GM11168 (cell line): ENCODE results near the gene CD68.

Experiments
- in situ Hi-C: fragments of 300-500 bp; cut with MboI; formaldehyde crosslinking; loops from one replicate; pipeline ENCODE4 v1.12.0; 2022; ENCODE audit warnings: low sequenced_read_pairs; ENCODE audit not compliant: unreplicated experiment

Gene CD68

GRCh38 chr17:7558544-7559319 lies 20.7 kb upstream of the CD68 start, which contains the start of gene TNFSF13:
Gene TNFSF13, plus strand, starts transcription at chr17:7558750. Its CDS starts 290 bp downstream, at chr17:7559040.
- in situ Hi-C loops: no loop called here

- in situ Hi-C loops: no loop called here
Observed at GRCh38 chr17:7559320-7560171, 19.9 kb upstream of the CD68 start.

- in situ Hi-C loops: no loop called here
Observed at GRCh38 chr17:7560172-7561027, 19.0 kb upstream of the CD68 start.

GRCh38 chr17:7561028-7561575 lies 18.3 kb upstream of the CD68 start:
- in situ Hi-C loops: no loop called here

- in situ Hi-C loops: no loop called here
Observed at GRCh38 chr17:7561589-7562207, 17.7 kb upstream of the CD68 start, which contains the start of gene SENP3. Gene SENP3, plus strand, starts transcription at chr17:7561919. Its CDS starts 1,158 bp downstream, at chr17:7563077.

- in situ Hi-C loops: no loop called here
Observed at GRCh38 chr17:7562208-7562605, 17.2 kb upstream of the CD68 start.

GRCh38 chr17:7563115-7563869 lies 16.1 kb upstream of the CD68 start:
- in situ Hi-C loops: no loop called here

- in situ Hi-C loops: no loop called here
Observed at GRCh38 chr17:7569571-7569970, 9.9 kb upstream of the CD68 start.

- in situ Hi-C loops: no loop called here
Observed at GRCh38 chr17:7570351-7570750, 9.1 kb upstream of the CD68 start.

- in situ Hi-C loops: no loop called here
Observed at GRCh38 chr17:7572338-7572587, 7.2 kb upstream of the CD68 start.

- in situ Hi-C loops: no loop called here
Observed at GRCh38 chr17:7572588-7573323, 6.7 kb upstream of the CD68 start.

GRCh38 chr17:7573324-7574080 lies 5.9 kb upstream of the CD68 start:
- in situ Hi-C loops: no loop called here

- in situ Hi-C loops: no loop called here
Observed at GRCh38 chr17:7574176-7574953, 5.1 kb upstream of the CD68 start.

- in situ Hi-C loops: no loop called here
Observed at GRCh38 chr17:7575481-7575883, 4.0 kb upstream of the CD68 start.

- in situ Hi-C loops: no loop called here
Observed at GRCh38 chr17:7575959-7576358, 3.5 kb upstream of the CD68 start.

- in situ Hi-C loops: no loop called here
Observed at GRCh38 chr17:7576432-7576937, 3.0 kb upstream of the CD68 start.
